Measurements from ENCODE around the gene HTRA3. TPM values are rescaled to one million over a fixed set of nuclear protein-coding genes. Genes with fewer than 3 reads are reported as not detected.

The HTRA3 gene
- total and polyA plus RNA-seq, 2 experiments from 2014 or later, result 1.3 to 3.6 TPM

DNA sequence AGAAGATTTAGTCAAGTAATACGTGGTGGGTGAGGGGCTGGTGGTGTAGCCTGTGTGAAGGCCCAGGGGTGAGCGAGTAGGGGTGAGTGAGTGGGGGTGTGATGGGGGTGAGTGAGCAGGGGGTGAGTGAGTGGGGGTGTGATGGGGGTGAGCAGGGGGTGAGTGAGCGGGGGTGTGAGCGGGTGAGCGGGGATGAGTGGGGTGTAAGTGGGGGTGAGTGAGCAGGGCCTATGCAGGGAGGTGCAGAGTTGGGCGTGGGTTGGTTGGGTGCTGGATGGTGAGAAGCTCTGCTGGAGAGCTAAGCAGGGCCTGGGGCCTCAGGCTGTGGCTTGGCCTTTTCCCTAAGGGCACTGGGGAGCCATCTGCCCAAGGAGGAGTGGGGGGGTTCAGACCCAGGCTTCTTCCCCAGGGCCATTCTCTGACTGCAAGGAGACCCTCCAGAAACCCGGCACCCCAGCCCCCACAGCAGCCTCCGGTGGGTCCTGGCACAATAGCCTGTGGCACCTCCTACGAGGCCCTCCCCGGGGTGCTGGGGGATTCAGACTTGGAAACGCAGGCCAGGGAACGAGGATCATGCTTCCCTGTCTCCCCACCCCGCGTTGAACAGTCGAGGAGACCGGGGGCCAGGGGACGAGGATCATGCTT is 40.1 kb upstream of the HTRA3 start:
- no peaks in the 10 kb centered on the region for H4K20me1 ChIP-seq (replicated peaks; ENCODE audit: insufficient read depth)
- DNase-seq (ENCODE audit: low spot score) (no peak), ATAC-seq (no peak)
- no peak overlapping the region for H3K4me2 ChIP-seq
- no peaks in the 10 kb centered on the region for H3K36me3 ChIP-seq (ENCODE audit: insufficient read depth)
- Mint-ChIP-seq H3K4me1 (peaks cover 22% of the 10 kb centered on the region), H3K36me3 (ENCODE audit: low read depth) (no peaks in the 10 kb centered on the region), H3K4me3 (no peak overlapping the region), H3K27ac (0 out of 2 replicates have a peak overlapping the region, but pooled peaks have one; percentile 75), H3K9me3 (no peaks in the 10 kb centered on the region), H3K27me3 (ENCODE audit: insufficient read depth, low read depth, poor library complexity) (peaks cover 12% of the 10 kb centered on the region)
- H3K27ac ChIP-seq (ENCODE audit: low read depth), result no peak overlapping the region
- peaks cover 11% of the 10 kb centered on the region for H3K4me1 ChIP-seq (ENCODE audit: insufficient read depth)
- H3F3A ChIP-seq (replicated peaks; ENCODE audit: low read depth), result no peaks in the 10 kb centered on the region
- no peak overlapping the region for H2AFZ ChIP-seq
- H3K4me3 ChIP-seq, result no peak overlapping the region
- no peak for TF ChIP-seq JUNB (IDR thresholded peaks at IDR 0.05; ENCODE audit: unreplicated experiment)
- no peak for TF ChIP-seq EZH2phosphoT487 (IDR thresholded peaks at IDR 0.05; ENCODE audit: unreplicated experiment)
- TF ChIP-seq, protein P1, sequence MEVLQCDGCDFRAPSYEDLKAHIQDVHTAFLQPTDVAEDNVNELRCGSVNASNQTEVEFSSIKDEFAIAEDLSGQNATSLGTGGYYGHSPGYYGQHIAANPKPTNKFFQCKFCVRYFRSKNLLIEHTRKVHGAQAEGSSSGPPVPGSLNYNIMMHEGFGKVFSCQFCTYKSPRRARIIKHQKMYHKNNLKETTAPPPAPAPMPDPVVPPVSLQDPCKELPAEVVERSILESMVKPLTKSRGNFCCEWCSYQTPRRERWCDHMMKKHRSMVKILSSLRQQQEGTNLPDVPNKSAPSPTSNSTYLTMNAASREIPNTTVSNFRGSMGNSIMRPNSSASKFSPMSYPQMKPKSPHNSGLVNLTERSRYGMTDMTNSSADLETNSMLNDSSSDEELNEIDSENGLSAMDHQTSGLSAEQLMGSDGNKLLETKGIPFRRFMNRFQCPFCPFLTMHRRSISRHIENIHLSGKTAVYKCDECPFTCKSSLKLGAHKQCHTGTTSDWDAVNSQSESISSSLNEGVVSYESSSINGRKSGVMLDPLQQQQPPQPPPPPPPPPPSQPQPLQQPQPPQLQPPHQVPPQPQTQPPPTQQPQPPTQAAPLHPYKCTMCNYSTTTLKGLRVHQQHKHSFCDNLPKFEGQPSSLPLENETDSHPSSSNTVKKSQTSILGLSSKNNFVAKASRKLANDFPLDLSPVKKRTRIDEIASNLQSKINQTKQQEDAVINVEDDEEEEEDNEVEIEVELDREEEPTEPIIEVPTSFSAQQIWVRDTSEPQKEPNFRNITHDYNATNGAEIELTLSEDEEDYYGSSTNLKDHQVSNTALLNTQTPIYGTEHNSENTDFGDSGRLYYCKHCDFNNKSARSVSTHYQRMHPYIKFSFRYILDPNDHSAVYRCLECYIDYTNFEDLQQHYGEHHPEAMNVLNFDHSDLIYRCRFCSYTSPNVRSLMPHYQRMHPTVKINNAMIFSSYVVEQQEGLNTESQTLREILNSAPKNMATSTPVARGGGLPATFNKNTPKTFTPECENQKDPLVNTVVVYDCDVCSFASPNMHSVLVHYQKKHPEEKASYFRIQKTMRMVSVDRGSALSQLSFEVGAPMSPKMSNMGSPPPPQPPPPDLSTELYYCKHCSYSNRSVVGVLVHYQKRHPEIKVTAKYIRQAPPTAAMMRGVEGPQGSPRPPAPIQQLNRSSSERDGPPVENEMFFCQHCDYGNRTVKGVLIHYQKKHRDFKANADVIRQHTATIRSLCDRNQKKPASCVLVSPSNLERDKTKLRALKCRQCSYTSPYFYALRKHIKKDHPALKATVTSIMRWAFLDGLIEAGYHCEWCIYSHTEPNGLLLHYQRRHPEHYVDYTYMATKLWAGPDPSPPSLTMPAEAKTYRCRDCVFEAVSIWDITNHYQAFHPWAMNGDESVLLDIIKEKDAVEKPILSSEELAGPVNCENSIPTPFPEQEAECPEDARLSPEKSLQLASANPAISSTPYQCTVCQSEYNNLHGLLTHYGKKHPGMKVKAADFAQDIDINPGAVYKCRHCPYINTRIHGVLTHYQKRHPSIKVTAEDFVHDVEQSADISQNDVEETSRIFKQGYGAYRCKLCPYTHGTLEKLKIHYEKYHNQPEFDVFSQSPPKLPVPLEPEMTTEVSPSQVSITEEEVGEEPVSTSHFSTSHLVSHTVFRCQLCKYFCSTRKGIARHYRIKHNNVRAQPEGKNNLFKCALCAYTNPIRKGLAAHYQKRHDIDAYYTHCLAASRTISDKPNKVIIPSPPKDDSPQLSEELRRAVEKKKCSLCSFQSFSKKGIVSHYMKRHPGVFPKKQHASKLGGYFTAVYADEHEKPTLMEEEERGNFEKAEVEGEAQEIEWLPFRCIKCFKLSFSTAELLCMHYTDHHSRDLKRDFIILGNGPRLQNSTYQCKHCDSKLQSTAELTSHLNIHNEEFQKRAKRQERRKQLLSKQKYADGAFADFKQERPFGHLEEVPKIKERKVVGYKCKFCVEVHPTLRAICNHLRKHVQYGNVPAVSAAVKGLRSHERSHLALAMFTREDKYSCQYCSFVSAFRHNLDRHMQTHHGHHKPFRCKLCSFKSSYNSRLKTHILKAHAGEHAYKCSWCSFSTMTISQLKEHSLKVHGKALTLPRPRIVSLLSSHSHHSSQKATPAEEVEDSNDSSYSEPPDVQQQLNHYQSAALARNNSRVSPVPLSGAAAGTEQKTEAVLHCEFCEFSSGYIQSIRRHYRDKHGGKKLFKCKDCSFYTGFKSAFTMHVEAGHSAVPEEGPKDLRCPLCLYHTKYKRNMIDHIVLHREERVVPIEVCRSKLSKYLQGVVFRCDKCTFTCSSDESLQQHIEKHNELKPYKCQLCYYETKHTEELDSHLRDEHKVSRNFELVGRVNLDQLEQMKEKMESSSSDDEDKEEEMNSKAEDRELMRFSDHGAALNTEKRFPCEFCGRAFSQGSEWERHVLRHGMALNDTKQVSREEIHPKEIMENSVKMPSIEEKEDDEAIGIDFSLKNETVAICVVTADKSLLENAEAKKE (CRISPR knock-in tag; IDR thresholded peaks at IDR 0.05), result no peak
- TF ChIP-seq CREB1 (CRISPR knock-in tag; IDR thresholded peaks at IDR 0.05; ENCODE audit: low read depth), result no peak
- TF ChIP-seq, protein P2, sequence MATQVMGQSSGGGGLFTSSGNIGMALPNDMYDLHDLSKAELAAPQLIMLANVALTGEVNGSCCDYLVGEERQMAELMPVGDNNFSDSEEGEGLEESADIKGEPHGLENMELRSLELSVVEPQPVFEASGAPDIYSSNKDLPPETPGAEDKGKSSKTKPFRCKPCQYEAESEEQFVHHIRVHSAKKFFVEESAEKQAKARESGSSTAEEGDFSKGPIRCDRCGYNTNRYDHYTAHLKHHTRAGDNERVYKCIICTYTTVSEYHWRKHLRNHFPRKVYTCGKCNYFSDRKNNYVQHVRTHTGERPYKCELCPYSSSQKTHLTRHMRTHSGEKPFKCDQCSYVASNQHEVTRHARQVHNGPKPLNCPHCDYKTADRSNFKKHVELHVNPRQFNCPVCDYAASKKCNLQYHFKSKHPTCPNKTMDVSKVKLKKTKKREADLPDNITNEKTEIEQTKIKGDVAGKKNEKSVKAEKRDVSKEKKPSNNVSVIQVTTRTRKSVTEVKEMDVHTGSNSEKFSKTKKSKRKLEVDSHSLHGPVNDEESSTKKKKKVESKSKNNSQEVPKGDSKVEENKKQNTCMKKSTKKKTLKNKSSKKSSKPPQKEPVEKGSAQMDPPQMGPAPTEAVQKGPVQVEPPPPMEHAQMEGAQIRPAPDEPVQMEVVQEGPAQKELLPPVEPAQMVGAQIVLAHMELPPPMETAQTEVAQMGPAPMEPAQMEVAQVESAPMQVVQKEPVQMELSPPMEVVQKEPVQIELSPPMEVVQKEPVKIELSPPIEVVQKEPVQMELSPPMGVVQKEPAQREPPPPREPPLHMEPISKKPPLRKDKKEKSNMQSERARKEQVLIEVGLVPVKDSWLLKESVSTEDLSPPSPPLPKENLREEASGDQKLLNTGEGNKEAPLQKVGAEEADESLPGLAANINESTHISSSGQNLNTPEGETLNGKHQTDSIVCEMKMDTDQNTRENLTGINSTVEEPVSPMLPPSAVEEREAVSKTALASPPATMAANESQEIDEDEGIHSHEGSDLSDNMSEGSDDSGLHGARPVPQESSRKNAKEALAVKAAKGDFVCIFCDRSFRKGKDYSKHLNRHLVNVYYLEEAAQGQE (IDR thresholded peaks at IDR 0.05; ENCODE audit: unreplicated experiment), result no peak
- no peak for TF ChIP-seq ZNF331 (CRISPR knock-in tag; IDR thresholded peaks at IDR 0.05; ENCODE audit: low read depth)
- no peak for TF ChIP-seq EZH2 (IDR thresholded peaks at IDR 0.05; ENCODE audit: low read depth, unreplicated experiment)
- no peaks in the 10 kb centered on the region for H3K79me2 ChIP-seq (replicated peaks; ENCODE audit: insufficient read depth)
- no peaks in the 10 kb centered on the region for H3K27me3 ChIP-seq (ENCODE audit: insufficient read depth)
- H3K9me2 ChIP-seq (ENCODE audit: insufficient read depth), result no peaks in the 10 kb centered on the region
